Stimulated activated effector memory CD8-positive, alpha-beta T cell treated with anti-CD3 and anti-CD28 coated beads, Interleukin-12 subunit alpha, Interleukin-12 subunit beta, amount 100 ng/mL, for 72 hours (primary cell): ENCODE measurements around the gene CDNF.
"Not testable (repeated sequence)": the region's sequence is repeated elsewhere in the genome, so short reads cannot be mapped to it uniquely, and the experiment has no call there.

Experiments
- ATAC-seq: fragments of 150-1000 bp; cut with Tn5 transposase; 2 replicates; pipeline ENCODE4 v1.10.0; 2021
- DNase-seq, 2 donors: peaks; one replicate each; pipeline ENCODE4 v3.0.0; 2021 to 2022; ENCODE audit warnings: low spot score in 2 of 2
- H3K27ac Mint-ChIP-seq: one replicate; pipeline ENCODE4 v1.8.0; 2022; ENCODE audit warnings: mild to moderate bottlenecking, mixed read lengths
- H3K36me3 Mint-ChIP-seq: one replicate; pipeline ENCODE4 v1.8.0; 2022; ENCODE audit warnings: mild to moderate bottlenecking, mixed read lengths
- H3K4me1 Mint-ChIP-seq: one replicate; pipeline ENCODE4 v1.8.0; 2022; ENCODE audit warnings: mixed read lengths
- H3K4me3 Mint-ChIP-seq: one replicate; pipeline ENCODE4 v1.8.0; 2022; ENCODE audit warnings: mild to moderate bottlenecking, mixed read lengths
- H3K9me3 Mint-ChIP-seq: one replicate; pipeline ENCODE4 v1.8.0; 2022; ENCODE audit warnings: mixed read lengths

The CDNF gene

DNA sequence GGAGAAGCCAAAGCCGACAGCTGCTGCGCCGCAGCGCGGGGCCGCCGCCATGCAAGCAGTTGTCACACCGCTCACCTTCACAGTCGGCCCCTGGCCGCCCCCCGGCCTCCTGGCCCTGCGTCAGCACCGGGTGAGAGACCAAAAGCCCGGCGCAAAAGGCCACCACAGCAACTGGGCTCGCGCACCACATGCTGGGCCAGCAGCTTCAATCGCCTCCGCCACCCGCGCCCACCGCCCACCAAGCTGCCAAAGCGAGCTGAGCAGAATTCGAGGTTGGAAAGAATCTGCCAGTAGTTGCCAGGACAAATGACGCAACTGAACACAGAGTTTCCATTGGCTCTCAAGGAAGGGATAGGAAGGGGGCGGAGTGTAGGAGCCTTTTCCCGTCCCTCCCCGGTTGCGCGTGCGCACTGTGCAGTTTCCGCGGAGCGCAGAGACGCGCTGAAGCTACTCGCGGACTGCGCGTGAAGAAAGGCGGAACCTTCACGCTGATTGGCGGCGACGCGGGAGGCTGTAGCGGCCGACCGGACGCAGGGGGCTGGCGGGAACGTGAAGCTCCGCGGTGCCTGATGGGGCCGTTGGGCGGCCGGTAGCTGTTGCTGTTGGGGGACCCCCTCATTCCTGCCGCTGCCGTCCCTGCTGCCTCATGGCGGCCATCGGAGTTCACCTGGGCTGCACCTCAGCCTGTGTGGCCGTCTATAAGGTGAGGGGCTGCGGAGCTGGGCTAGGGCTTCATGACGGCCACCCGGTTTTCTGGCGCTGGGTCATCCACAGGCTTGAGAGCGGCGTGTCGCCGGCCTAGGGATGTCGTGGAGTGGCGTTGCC is at the start of gene CDNF, which contains the start of the genes HSPA14 and MSANTD7:
TSS of gene CDNF (minus strand) at position 281 of the 825 bp plus-strand sequence. CDS start at position 190, 91 bp downstream.
TSS of gene HSPA14 (plus strand) at position 550 of the 825 bp plus-strand sequence. CDS start at position 647, 97 bp downstream.
TSS of gene MSANTD7 (plus strand) at position 550 of the 825 bp plus-strand sequence. CDS start 3,979 bp downstream, outside the sequence.
- peaks cover 16% of the 10 kb centered on the region for H3K4me1 Mint-ChIP-seq
- peak within 1 kb of the TSS; percentile 96 for H3K27ac Mint-ChIP-seq
- DNase-seq (peak; percentile 97 to 100), ATAC-seq (peak; percentile 95)
- H3K36me3 Mint-ChIP-seq, result peaks cover 52% of the 10 kb centered on the region
- no peaks in the 10 kb centered on the region for H3K9me3 Mint-ChIP-seq
- peak within 1 kb of the TSS; percentile 92 for H3K4me3 Mint-ChIP-seq

DNA sequence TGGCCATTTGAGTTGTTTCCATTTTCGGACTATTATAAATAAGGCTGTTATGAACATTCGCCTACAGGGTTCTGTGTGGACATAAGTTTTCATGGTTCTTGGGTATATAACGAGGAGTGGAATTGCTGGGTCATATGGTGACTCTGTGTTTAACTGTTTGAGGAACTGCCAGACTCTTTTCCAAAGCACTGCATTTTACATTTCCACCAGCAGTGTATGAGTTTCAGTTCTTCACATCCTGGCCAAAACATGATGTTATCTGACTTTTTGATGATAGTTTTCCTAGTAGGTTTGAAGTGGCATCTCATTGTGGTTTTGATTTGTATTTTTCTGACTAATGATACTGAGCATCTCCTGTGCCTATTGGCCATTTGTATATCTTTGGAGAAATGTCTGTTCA is 46.2 kb upstream of the CDNF start:
- Mint-ChIP-seq H3K36me3 (peaks cover 14% of the 10 kb centered on the region), H3K27ac (no peak overlapping the region), H3K4me3 (no peak overlapping the region), H3K9me3 (no peaks in the 10 kb centered on the region), H3K4me1 (peaks cover 22% of the 10 kb centered on the region)
- ATAC-seq, result peak; percentile 44
- no peak for DNase-seq

DNA sequence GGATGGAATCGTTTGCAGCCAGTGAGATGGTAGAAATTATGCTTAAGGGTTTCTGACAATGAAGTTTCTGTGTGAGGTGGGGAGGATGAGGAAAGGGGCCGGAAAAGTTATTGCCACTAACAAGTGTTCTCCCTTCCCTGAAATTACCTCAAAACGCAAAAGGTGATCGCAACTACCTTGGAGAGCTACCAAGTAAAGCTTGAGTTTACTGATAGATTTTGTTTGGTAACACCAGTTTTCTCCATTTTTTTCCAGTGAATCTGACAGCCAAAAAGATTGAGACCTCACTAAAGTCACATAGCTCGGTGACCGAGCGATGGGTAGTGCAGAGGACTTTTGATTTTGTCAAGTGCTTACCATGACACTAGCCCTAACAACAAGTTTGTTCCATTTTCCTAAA is 42.4 kb upstream of the CDNF start:
- DNase-seq, result no peak
- Mint-ChIP-seq H3K4me1 (peaks cover 39% of the 10 kb centered on the region), H3K27ac (no peak overlapping the region), H3K36me3 (peaks cover 14% of the 10 kb centered on the region), H3K9me3 (no peaks in the 10 kb centered on the region), H3K4me3 (peak overlapping the region; percentile 92)
- ATAC-seq, result no peak

DNA sequence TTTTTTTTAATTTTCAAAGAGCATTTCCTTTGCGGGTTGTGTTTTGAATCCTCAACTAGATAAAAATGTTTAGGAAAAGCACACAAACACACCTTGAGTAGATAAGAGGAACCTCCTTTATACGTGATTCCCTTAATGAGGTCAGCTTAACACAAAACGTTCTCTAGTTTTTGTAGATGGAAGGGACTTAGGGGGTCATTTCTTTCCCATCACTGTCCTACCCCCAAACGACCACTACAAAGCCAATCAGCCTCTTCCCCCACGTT is 42.0 kb upstream of the CDNF start:
- DNase-seq (no peak), ATAC-seq (no peak)
- peaks cover 14% of the 10 kb centered on the region for H3K36me3 Mint-ChIP-seq
- H3K4me3 Mint-ChIP-seq, result peak overlapping the region; percentile 92
- H3K4me1 Mint-ChIP-seq, result peaks cover 39% of the 10 kb centered on the region
- H3K27ac Mint-ChIP-seq, result peak overlapping the region; percentile 89
- no peaks in the 10 kb centered on the region for H3K9me3 Mint-ChIP-seq

DNA sequence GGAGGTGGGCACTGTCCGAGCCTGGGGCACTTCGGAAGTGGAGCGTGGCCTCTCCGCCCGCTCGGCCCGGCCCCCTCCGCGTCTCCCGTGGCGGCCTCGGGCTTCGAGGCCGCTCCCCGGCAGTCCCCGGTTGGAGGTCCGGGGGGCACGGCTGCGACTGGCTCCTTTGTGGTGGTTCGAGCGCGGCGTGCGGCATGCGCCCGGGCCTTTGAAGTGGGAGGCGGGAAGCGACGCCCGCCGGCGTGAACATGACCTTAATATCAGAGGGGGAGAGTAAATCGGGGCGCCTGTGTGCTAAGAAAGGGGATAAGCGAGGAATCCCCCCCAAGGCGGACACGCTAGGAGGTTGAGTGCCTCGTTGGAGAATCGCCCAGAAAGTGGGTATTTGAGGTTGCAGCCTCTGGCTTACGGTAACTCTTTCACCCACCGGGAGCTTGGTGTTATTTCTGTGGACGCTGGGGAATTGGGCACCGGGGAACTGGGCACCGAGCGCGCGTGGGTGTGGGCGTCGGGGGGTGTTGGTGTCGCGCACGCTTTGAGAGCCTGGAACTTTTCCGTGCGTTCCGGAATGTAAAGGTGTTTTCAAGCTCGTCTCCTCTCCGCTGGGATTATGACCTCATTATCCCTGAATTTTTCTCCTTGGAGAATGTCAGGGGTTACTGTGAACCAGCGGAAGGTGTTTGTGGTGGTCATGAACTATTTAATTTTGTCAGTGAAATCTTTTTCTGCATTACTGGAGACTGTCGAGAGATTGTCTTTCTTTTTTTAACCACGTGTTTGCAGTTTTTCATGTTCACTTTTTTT is 41.5 kb upstream of the CDNF start:
- Mint-ChIP-seq H3K9me3 (no peaks in the 10 kb centered on the region), H3K27ac (peak overlapping the region; percentile 89), H3K4me3 (peak overlapping the region; percentile 92), H3K4me1 (peaks cover 39% of the 10 kb centered on the region), H3K36me3 (peaks cover 14% of the 10 kb centered on the region)
- peak; percentile 27 for ATAC-seq
- peak in 1 of 2 donors; percentile 18 for DNase-seq

DNA sequence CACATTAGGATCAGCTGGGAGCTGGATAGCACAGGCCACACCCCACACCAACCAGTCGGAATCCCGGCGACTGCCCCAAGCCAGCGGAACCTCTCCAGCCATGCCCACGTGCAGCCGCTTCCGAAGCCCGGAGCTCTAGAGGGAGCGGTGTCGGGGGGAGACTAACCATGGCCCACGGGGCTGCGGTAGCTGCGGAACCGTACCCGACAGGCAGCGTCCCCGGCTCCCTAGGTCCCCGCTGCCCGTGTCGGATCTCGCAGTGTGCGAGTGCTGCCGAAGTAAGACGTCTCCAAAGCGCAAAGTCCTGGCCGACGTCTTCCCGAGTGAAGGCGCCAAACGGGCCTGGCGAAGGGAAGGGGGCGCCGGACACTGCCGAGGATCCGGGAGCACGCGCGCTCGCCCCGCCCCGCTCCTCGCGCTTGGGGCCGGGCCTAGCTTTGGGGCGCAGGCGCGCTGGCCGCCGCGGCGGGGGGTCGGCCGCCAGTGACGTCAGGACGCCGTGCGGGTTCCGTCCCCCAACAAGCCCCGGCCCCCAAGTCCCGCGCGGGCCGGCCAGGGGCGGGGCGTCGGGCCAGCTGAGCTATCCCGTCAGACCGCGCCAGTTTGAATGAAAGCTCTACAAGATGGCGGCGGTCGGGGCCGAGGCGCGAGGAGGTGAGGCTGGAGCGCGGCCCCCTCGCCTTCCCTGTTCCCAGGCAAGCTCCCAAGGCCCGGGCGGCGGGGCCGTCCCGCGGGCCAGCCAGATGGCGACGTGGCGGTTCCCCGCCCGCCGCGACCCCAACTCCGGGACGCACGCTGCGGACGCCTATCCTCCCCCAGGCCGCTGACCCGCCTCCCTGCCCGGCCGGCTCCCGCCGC is 40.7 kb upstream of the CDNF start, which contains the start of gene SUV39H2:
TSS of gene SUV39H2 (plus strand) at position 601 of the 858 bp plus-strand sequence. CDS start at position 624, 23 bp downstream.
- ATAC-seq (peak; percentile 97), DNase-seq (peak; percentile 94 to 96)
- H3K4me3 Mint-ChIP-seq, result peak within 1 kb of the TSS; percentile 92
- peaks cover 34% of the 10 kb centered on the region for H3K4me1 Mint-ChIP-seq
- no peaks in the 10 kb centered on the region for H3K9me3 Mint-ChIP-seq
- H3K27ac Mint-ChIP-seq, result peak within 1 kb of the TSS; percentile 89
- peaks cover 11% of the 10 kb centered on the region for H3K36me3 Mint-ChIP-seq

DNA sequence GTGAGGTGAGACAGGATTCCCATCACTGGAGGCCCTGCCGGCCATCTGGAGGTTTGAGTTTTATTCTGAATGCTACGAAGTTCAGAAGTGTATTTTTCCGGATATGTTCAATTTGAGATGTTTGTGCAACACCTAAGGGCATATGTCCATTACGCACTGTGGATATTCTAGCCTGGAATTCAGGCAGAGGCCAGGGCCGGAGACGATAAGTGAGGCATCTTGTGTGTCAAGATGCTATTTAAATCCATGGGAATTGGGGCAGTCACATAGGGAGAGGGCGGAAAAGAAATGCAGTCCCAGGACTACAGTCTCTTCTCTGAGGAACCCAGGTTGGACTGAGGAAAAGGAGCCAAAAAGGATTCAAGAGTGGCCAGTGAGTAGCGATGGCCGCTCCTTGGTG is 38.9 kb upstream of the CDNF start:
- ATAC-seq, result no peak
- Mint-ChIP-seq H3K36me3 (peaks cover 22% of the 10 kb centered on the region), H3K9me3 (no peaks in the 10 kb centered on the region), H3K4me3 (peak overlapping the region; percentile 92), H3K27ac (peak overlapping the region; percentile 38), H3K4me1 (peaks cover 29% of the 10 kb centered on the region)
- DNase-seq, result no peak

DNA sequence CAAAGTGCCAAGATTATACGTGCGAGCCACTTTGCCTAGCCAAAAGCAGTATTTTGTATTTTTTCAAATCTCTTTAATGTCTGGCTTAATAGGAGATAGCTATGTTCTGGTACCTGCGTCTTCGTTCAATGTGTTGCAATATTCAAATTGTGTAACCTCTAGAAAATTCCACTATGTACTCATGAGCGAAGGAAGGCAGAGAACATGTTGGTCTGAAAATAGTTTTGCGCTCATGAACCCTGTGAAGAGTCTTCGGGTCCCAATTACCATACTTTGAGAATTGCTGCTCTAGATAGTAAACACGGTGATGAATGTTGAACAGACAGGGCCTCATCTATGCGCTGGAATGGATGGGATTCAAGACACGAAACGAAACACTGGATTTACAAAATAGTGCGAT is 38.1 kb upstream of the CDNF start:
- DNase-seq (no peak), ATAC-seq (no peak)
- Mint-ChIP-seq H3K4me3 (no peak overlapping the region), H3K27ac (no peak overlapping the region), H3K9me3 (no peaks in the 10 kb centered on the region), H3K4me1 (peaks cover 29% of the 10 kb centered on the region), H3K36me3 (peaks cover 30% of the 10 kb centered on the region)

DNA sequence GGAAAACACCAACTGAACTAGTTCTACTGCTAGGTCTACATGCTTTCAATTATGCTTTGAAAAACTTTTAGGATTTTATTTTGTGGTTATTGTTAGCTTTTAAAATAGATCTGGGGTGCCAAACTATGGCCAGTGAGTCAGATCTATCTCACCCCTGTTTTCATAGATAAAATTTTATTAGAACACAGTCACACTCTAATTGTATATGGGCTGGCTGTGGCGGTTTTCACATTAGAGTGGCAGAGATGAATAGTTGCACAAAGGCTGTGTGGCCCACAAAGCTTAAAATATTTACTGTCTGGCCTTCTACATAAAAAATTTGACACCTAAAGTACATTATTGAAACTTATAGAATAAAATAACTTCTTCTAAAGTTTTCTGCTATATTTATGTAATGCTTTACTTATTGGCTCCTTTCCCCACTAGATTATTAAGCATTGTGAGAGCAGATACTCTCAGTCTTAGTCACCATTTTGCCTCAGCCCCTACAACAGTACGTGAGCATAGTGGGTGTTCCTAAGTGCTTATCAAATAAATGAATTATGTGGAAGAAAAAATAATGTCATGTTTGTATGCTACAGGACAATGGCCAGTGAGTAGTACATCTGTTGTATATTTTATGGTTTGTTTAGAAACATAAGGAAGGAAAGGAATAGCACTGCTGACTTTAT is 35.4 kb upstream of the CDNF start:
- no peak for DNase-seq
- Mint-ChIP-seq H3K9me3 (no peaks in the 10 kb centered on the region), H3K27ac (peak overlapping the region; percentile 32), H3K36me3 (peaks cover 51% of the 10 kb centered on the region), H3K4me1 (peaks cover 17% of the 10 kb centered on the region), H3K4me3 (no peak overlapping the region)
- peak; percentile 60 for ATAC-seq

DNA sequence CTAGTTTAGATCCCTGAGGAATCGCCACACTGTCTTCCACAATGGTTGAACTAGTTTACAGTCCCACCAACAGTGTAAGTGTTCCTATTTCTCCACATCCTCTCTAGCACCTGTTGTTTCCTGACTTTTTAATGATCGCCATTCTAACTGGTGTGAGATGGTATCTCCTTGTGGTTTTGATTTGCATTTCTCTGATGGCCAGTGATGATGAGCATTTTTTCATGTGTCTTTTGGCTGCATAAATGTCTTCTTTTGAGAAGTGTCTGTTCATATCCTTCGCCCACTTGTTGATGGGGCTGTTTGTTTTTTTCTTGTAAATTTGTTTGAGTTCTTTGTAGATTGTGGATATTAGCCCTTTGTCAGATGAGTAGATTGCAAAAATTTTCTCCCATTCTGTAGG is 27.0 kb upstream of the CDNF start:
- H3K4me3 Mint-ChIP-seq, ATAC-seq, H3K4me1 Mint-ChIP-seq, DNase-seq, H3K27ac Mint-ChIP-seq, H3K9me3 Mint-ChIP-seq: not testable (repeated sequence)
- H3K36me3 Mint-ChIP-seq, result peaks cover 78% of the 10 kb centered on the region

DNA sequence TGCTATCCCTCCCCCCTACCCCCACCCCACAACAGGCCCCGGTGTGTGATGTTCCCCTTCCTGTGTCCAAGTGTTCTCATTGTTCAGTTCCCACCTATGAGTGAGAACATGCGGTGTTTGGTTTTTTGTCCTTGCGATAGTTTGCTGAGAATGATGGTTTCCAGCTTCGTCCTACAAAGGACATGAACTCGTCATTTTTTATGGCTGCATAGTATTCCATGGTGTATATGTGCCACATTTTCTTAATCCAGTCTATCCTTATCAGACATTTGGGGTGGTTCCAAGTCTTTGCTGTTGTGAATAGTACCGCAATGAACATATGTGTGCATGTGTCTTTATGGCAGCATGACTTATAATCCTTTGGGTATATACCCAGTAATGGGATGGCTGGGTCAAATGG is 26.6 kb upstream of the CDNF start:
- not testable (repeated sequence) for H3K9me3 Mint-ChIP-seq, H3K27ac Mint-ChIP-seq, H3K4me3 Mint-ChIP-seq, ATAC-seq, DNase-seq, H3K4me1 Mint-ChIP-seq
- peaks cover 76% of the 10 kb centered on the region for H3K36me3 Mint-ChIP-seq

DNA sequence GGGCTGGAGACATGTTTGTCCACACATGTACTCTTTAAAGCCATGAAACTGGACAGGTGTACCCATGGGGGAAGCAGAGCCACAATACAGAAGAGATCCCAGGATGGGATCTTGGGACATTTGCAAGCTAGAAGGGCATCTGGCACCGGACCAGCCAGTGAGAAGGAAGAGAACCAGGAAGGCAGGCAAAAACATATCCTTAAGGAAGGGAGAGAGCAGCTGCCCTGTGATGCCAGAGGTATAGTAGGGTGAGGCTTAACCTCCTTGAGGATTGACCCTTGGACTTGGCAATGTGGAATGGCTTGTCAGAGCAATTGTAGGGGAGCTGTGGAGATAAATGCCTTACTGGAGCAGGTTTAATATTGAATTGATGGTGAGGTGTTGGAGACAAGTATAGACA is 23.0 kb upstream of the CDNF start:
- peak overlapping the region; percentile 77 for H3K27ac Mint-ChIP-seq
- H3K4me1 Mint-ChIP-seq, result peaks cover 15% of the 10 kb centered on the region
- no peak overlapping the region for H3K4me3 Mint-ChIP-seq
- no peak for DNase-seq
- H3K36me3 Mint-ChIP-seq, result peaks cover 75% of the 10 kb centered on the region
- H3K9me3 Mint-ChIP-seq, result no peaks in the 10 kb centered on the region
- no peak for ATAC-seq

DNA sequence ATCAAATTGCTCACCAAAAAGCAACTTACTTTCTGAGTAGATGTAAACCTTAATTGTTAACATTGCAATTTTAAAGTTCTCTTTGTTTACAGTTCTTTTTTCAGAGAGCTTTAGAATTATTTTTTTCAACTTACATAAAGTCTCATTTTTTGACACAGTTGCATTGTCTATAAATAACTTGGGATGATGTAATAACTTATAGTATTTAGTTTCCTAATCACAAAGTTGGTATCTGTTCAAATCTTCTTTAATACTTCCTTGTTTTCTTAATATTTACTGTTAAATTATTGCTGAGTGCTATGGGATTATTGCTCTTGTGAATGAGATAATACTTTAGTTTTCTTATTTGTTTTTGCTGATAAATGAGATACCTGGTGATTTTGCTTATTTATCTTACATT is 21.9 kb upstream of the CDNF start:
- H3K4me1 Mint-ChIP-seq, result peaks cover 15% of the 10 kb centered on the region
- no peak for DNase-seq
- peak overlapping the region; percentile 77 for H3K27ac Mint-ChIP-seq
- no peaks in the 10 kb centered on the region for H3K9me3 Mint-ChIP-seq
- peaks cover 81% of the 10 kb centered on the region for H3K36me3 Mint-ChIP-seq
- H3K4me3 Mint-ChIP-seq, result no peak overlapping the region
- ATAC-seq, result no peak

DNA sequence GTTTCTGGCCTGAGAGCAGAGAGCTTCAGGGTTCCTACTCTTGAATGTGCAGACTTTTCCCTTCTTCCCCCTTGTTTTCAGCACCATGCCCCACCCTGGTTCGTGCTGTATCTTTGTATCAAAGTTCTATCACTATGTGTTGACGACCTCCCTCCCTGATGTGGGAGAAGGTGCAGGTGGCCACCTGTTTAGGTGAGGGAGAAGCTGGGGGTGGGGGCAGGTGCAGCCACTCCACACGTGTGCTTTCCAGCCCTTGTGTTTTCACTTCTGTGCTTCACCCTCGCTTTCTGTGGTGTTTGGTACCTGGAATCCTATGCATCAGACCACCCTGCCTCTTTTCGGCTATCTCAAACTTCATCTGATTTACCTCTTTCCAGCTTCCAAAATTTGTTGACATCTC is 21.2 kb upstream of the CDNF start:
- Mint-ChIP-seq H3K36me3 (peaks cover 83% of the 10 kb centered on the region), H3K9me3 (no peaks in the 10 kb centered on the region), H3K4me3 (no peak overlapping the region), H3K27ac (peak overlapping the region; percentile 45), H3K4me1 (peaks cover 15% of the 10 kb centered on the region)
- no peak for ATAC-seq
- DNase-seq, result no peak
